GM18867 (cell line): ENCODE data around the gene RPL13.
A peak's percentile ranks its signal among the peaks of the same experiment; 100 is the strongest.

ENCODE experiments used
- ATAC-seq: cut with Tn5 transposase; IDR thresholded peaks from one replicate; pipeline ENCODE4 v1.9.1; 2021; ENCODE audit warnings: mild to moderate bottlenecking, moderate library complexity; ENCODE audit not compliant: unreplicated experiment

Gene RPL13

GRCh38 chr16:89560378-89561141 lies at the start of gene RPL13:
Gene RPL13, plus strand, starts transcription at chr16:89560682. Its CDS starts 278 bp downstream, at chr16:89560960.
- ATAC-seq = peak; percentile 89

GRCh38 chr16:89511374-89511773 lies 49.1 kb upstream of the RPL13 start:
- no peak for ATAC-seq

- ATAC-seq = no peak
Measured at GRCh38 chr16:89512453-89512852, 48.0 kb upstream of the RPL13 start.

GRCh38 chr16:89517128-89517527 lies 43.4 kb upstream of the RPL13 start:
- no peak for ATAC-seq

GRCh38 chr16:89519881-89520280 lies 40.6 kb upstream of the RPL13 start:
- no peak for ATAC-seq

GRCh38 chr16:89522287-89522686 lies 38.2 kb upstream of the RPL13 start:
- ATAC-seq = no peak

- ATAC-seq = no peak
Measured at GRCh38 chr16:89523680-89524344, 36.7 kb upstream of the RPL13 start.

GRCh38 chr16:89525146-89525913 lies 35.2 kb upstream of the RPL13 start:
- ATAC-seq = no peak

- no peak for ATAC-seq
Measured at GRCh38 chr16:89529097-89529496, 31.4 kb upstream of the RPL13 start.

- ATAC-seq = no peak
Measured at GRCh38 chr16:89530401-89531381, 29.8 kb upstream of the RPL13 start.

GRCh38 chr16:89531821-89532526 lies 28.5 kb upstream of the RPL13 start:
- ATAC-seq = no peak

- no peak for ATAC-seq
Measured at GRCh38 chr16:89534252-89534756, 26.2 kb upstream of the RPL13 start.

- ATAC-seq = no peak
Measured at GRCh38 chr16:89536371-89536770, 24.1 kb upstream of the RPL13 start.

- ATAC-seq = no peak
Measured at GRCh38 chr16:89536886-89537548, 23.5 kb upstream of the RPL13 start.

GRCh38 chr16:89537549-89537925 lies 22.9 kb upstream of the RPL13 start:
- no peak for ATAC-seq

GRCh38 chr16:89538286-89538685 lies 22.2 kb upstream of the RPL13 start:
- ATAC-seq = no peak

- ATAC-seq = no peak
Measured at GRCh38 chr16:89540557-89540956, 19.9 kb upstream of the RPL13 start.

- ATAC-seq = no peak
Measured at GRCh38 chr16:89541792-89542191, 18.7 kb upstream of the RPL13 start.

- ATAC-seq = no peak
Measured at GRCh38 chr16:89544113-89544512, 16.4 kb upstream of the RPL13 start.
